C4-2B (cell line): Measurements from ENCODE around the gene CBLN4.

Source experiments
- ZFX ChIP-seq: fragments of 450-650 bp; IDR thresholded peaks from 2 replicates; pipeline ENCODE4 v1.6.1; 2017
- TF ChIP-seq, protein P1 (sequence below): fragments of 450-650 bp; conservative IDR thresholded peaks from 2 replicates; pipeline ENCODE4 v1.5.1; 2017; ENCODE audit warnings: mild to moderate bottlenecking

DNA sequence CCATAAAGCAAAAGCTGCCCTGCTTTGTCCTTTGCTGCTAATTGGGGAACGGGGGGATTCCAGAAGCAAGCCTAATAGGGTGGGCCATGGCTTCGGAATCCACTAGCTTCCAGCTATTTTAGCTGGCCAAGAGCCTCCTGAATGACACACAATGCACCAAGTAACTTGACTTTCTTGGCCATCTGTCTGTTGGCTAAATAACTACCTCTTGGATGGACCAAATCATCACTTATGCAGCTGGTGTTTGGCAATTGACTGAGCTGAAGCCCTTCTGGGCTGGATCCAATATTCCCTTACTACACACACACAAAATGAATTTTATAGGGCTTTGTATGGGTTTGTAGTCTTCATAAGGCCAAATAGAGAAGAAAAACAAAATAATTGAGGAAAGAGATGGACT lies 8.8 kb upstream of the CBLN4 start:
- TF ChIP-seq, protein P1, sequence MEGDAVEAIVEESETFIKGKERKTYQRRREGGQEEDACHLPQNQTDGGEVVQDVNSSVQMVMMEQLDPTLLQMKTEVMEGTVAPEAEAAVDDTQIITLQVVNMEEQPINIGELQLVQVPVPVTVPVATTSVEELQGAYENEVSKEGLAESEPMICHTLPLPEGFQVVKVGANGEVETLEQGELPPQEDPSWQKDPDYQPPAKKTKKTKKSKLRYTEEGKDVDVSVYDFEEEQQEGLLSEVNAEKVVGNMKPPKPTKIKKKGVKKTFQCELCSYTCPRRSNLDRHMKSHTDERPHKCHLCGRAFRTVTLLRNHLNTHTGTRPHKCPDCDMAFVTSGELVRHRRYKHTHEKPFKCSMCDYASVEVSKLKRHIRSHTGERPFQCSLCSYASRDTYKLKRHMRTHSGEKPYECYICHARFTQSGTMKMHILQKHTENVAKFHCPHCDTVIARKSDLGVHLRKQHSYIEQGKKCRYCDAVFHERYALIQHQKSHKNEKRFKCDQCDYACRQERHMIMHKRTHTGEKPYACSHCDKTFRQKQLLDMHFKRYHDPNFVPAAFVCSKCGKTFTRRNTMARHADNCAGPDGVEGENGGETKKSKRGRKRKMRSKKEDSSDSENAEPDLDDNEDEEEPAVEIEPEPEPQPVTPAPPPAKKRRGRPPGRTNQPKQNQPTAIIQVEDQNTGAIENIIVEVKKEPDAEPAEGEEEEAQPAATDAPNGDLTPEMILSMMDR = no peak
- TF ChIP-seq ZFX = no peak
